SK-N-SH (cell line): Measurements from ENCODE around the gene GOLGB1. TPM values are rescaled to one million over a fixed set of nuclear protein-coding genes. Genes with fewer than 3 reads are reported as not detected.
A peak's percentile ranks its signal among the peaks of the same experiment; 100 is the strongest.

Source experiments
- CTCF ChIA-PET: fragments of 300-600, 350-600 bp; formaldehyde crosslinking; extraction: SDS; loops from one replicate; lab custom pipeline; 2021; lab: Yijun Ruan, JAX
- POLR2A ChIA-PET: fragments of 350-600 bp; sonication (Branson Sonifier 250); formaldehyde crosslinking; extraction: SDS; loops from one replicate; lab custom pipeline; 2020; ENCODE audit warnings: antibody characterized with exemption, inconsistent platforms; lab: Yijun Ruan, JAX
- DNase-seq: peaks from one replicate; pipeline ENCODE4 v3.0.0; 2012
- H2AFZ ChIP-seq: fragments of 200-600 bp; sonication (generic); 2 replicates; pipeline ENCODE4 v1.8.1; 2016; ENCODE audit warnings: antibody characterized with exemption, mild to moderate bottlenecking, low read depth
- H3F3A ChIP-seq: fragments of 200-600 bp; sonication (generic); replicated peaks from 2 replicates; pipeline ENCODE3; 2016; ENCODE audit warnings: antibody characterized with exemption, mild to moderate bottlenecking; ENCODE audit not compliant: insufficient read depth
- H3K27ac ChIP-seq, 2 experiments: fragments of 200-500 bp in 1 of 2; fragments of 200-600 bp in 1 of 2; sonication (Bioruptor generic) in 1 of 2; sonication (generic), shearing (Covaris generic) in 1 of 2; 2 replicates each; pipeline versions ENCODE4 v1.5.1 to v1.6.1; 2014 to 2016; ENCODE audit warnings: low read depth in 2 of 2, inconsistent platforms in 1 of 2, low read length in 1 of 2, mild to moderate bottlenecking in 1 of 2, mixed read lengths in 1 of 2
- H3K27me3 ChIP-seq: fragments of 200-600 bp; sonication (generic), shearing (Covaris generic); 2 replicates; pipeline ENCODE4 v1.6.1; 2016; ENCODE audit warnings: mixed run types; ENCODE audit not compliant: insufficient read depth
- H3K36me3 ChIP-seq, 2 experiments: fragments of 200-500 bp in 1 of 2; fragments of 200-600 bp in 1 of 2; sonication (Bioruptor generic) in 1 of 2; sonication (generic) in 1 of 2; replicated peaks in 1 of 2; 2 replicates each; pipeline versions ENCODE3 to v1.5.1; 2014 to 2016; ENCODE audit warnings: low read length in 1 of 2, mild to moderate bottlenecking in 1 of 2; ENCODE audit not compliant: insufficient read depth in 2 of 2, control insufficient read depth in 1 of 2
- H3K4me1 ChIP-seq, 2 experiments: fragments of 200-500 bp in 1 of 2; fragments of 200-600 bp in 1 of 2; sonication (Bioruptor generic) in 1 of 2; sonication (generic), shearing (Covaris generic) in 1 of 2; 2 replicates each; pipeline versions ENCODE4 v1.5.1 to v1.6.1; 2014 to 2016; ENCODE audit warnings: low read depth in 1 of 2, low read length in 1 of 2, mixed run types in 1 of 2; ENCODE audit not compliant: insufficient read depth in 2 of 2, control insufficient read depth in 1 of 2
- H3K4me2 ChIP-seq: fragments of 200-600 bp; sonication (generic), shearing (Covaris generic); 2 replicates; pipeline ENCODE4 v1.6.1; 2017; ENCODE audit warnings: mixed run types
- H3K4me3 ChIP-seq, 2 experiments: fragments of 200-500 bp in 1 of 2; fragments of 200-600 bp in 1 of 2; sonication (Bioruptor generic) in 1 of 2; sonication (generic), shearing (Covaris generic) in 1 of 2; 2 replicates each; pipeline versions ENCODE4 v1.5.1 to v1.8.1; 2014 to 2016; ENCODE audit warnings: low read depth in 2 of 2, inconsistent platforms in 1 of 2, low read length in 1 of 2, mild to moderate bottlenecking in 1 of 2, mixed read lengths in 1 of 2, moderate library complexity in 1 of 2
- H3K79me2 ChIP-seq: fragments of 200-600 bp; sonication (generic); 2 replicates; pipeline ENCODE4 v1.8.1; 2017; ENCODE audit warnings: mild to moderate bottlenecking; ENCODE audit not compliant: insufficient read depth
- H3K9ac ChIP-seq: fragments of 200-600 bp; sonication (generic); 2 replicates; pipeline ENCODE4 v1.6.1; 2017; ENCODE audit warnings: mixed run types
- H3K9me2 ChIP-seq: fragments of 200-600 bp; sonication (generic); 2 replicates; pipeline ENCODE4 v1.6.1; 2017; ENCODE audit warnings: mixed run types
- H3K9me3 ChIP-seq: fragments of 200-600 bp; sonication (generic); 2 replicates; pipeline ENCODE4 v1.6.1; 2017; ENCODE audit warnings: mixed run types, mild to moderate bottlenecking, moderate library complexity
- H4K20me1 ChIP-seq: fragments of 200-600 bp; sonication (generic); 2 replicates; pipeline ENCODE4 v1.6.1; 2017; ENCODE audit warnings: mild to moderate bottlenecking, mixed run types; ENCODE audit not compliant: insufficient read depth
- EP300 ChIP-seq, 2 experiments: IDR thresholded peaks; 2 replicates each; pipeline versions ENCODE4 v1.4.0 to v1.6.1; 2012; ENCODE audit warnings: borderline replicate concordance in 1 of 2, low read depth in 1 of 2, low read length in 1 of 2
- FOXJ3 ChIP-seq: sonication (generic); formaldehyde crosslinking; IDR thresholded peaks from 2 replicates; pipeline ENCODE4 v1.5.1; 2020; ENCODE audit warnings: mild to moderate bottlenecking, missing genetic modification reagents
- NRF1 ChIP-seq: IDR thresholded peaks from 2 replicates; pipeline ENCODE4 v1.6.1; 2012; ENCODE audit warnings: low read depth, mild to moderate bottlenecking, low read length
- POLR2AphosphoS5 ChIP-seq: IDR thresholded peaks from 2 replicates; pipeline ENCODE4 v1.6.1; 2012; ENCODE audit warnings: low read depth, low read length
- RXRA ChIP-seq: IDR thresholded peaks from 2 replicates; pipeline ENCODE4 v1.4.0; 2012; ENCODE audit warnings: low read depth, mild to moderate bottlenecking, borderline replicate concordance
- YY1 ChIP-seq: IDR thresholded peaks from 2 replicates; pipeline ENCODE4 v1.4.0; 2012; ENCODE audit warnings: low read depth, mild to moderate bottlenecking
- WGBS: methylation state at CpG from one replicate; pipeline ENCODE4 v1.1.6; 2017; ENCODE audit warnings: low lambda C conversion rate; 5-methylcytosine and 5-hydroxymethylcytosine counted together
- polyA plus RNA-seq, 3 experiments: library from polyadenylated mRNA; depleted of rRNA; stranded (reverse); fragments of >200 nt; gene quantifications; 2 replicates each; pipeline ENCODE4 v1.2.3, GENCODE V29; 2012
- TF ChIP-seq, protein P1 (sequence below): IDR thresholded peaks from 2 replicates; pipeline ENCODE4; 2012
- TF ChIP-seq, protein P2 (sequence below): IDR thresholded peaks from 2 replicates; pipeline ENCODE4 v1.4.0; 2012; ENCODE audit warnings: low read depth, borderline replicate concordance
- TF ChIP-seq, protein P3 (sequence below): fragments of 150-350 bp; IDR thresholded peaks from 2 replicates; pipeline ENCODE4 v1.6.1; 2017; ENCODE audit warnings: antibody characterized with exemption, low read length, low read depth, borderline replicate concordance
- TF ChIP-seq, protein P4 (sequence below): IDR thresholded peaks from 2 replicates; pipeline ENCODE4 v1.6.1; 2012; ENCODE audit warnings: mild to moderate bottlenecking, low read depth, low read length, moderate library complexity

The GOLGB1 gene
- polyA plus RNA-seq, 1 of the 3 experiments (the other 2 are of a cell fraction), result 10.3 TPM

DNA sequence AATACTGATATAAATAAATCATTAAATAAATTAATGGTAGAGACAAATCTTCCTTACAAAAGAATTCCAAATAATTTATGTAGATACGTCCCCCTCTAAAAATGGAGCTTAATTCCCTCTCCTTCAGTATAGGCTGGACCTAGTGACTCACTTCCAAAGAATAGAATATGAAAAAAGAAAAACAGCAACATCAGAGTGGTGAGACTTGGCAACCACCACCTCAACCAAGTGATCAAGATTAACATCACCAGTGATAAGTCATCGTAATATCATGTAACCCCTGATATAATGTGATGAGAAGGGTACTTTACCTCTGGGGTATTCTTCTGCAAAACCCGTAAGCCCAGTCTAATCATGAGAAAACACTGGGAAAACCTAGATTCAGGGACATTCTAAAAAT is 13.4 kb downstream of the GOLGB1 start:
- H3K4me3 ChIP-seq, result no peak overlapping the region
- H3K4me1 ChIP-seq, result peaks cover 0 to 4% of the 10 kb centered on the region in 2 experiments; a peak in 3 of 4 replicates
- no peak overlapping the region for H2AFZ ChIP-seq
- H3K27me3 ChIP-seq, result no peaks in the 10 kb centered on the region
- H3K9me3 ChIP-seq, result no peaks in the 10 kb centered on the region; the same call in 1 of the 2 replicates
- 89% methylated on average over 3 of the region's 3 CpGs for WGBS
- ChIA-PET CTCF (no interaction called here), POLR2A (no interaction called here)
- H3K36me3 ChIP-seq, result peaks cover 0 to 20% of the 10 kb centered on the region in 2 experiments
- no peaks in the 10 kb centered on the region for H3K9me2 ChIP-seq
- H4K20me1 ChIP-seq, result peaks cover 61% of the 10 kb centered on the region
- H3F3A ChIP-seq, result peaks cover 23% of the 10 kb centered on the region
- no peak for DNase-seq
- no peak for TF ChIP-seq POLR2AphosphoS5
- TF ChIP-seq, protein P1, sequence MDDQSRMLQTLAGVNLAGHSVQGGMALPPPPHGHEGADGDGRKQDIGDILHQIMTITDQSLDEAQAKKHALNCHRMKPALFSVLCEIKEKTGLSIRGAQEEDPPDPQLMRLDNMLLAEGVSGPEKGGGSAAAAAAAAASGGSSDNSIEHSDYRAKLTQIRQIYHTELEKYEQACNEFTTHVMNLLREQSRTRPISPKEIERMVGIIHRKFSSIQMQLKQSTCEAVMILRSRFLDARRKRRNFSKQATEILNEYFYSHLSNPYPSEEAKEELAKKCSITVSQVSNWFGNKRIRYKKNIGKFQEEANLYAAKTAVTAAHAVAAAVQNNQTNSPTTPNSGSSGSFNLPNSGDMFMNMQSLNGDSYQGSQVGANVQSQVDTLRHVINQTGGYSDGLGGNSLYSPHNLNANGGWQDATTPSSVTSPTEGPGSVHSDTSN, result peak; percentile 9; the same call in 1 of the 2 replicates
- peaks cover 98% of the 10 kb centered on the region for H3K79me2 ChIP-seq
- H3K9ac ChIP-seq, result no peak overlapping the region
- peak overlapping the region in 1 of 2 experiments; percentile 60; a peak in 1 of 4 replicates for H3K27ac ChIP-seq
- no peak overlapping the region for H3K4me2 ChIP-seq

DNA sequence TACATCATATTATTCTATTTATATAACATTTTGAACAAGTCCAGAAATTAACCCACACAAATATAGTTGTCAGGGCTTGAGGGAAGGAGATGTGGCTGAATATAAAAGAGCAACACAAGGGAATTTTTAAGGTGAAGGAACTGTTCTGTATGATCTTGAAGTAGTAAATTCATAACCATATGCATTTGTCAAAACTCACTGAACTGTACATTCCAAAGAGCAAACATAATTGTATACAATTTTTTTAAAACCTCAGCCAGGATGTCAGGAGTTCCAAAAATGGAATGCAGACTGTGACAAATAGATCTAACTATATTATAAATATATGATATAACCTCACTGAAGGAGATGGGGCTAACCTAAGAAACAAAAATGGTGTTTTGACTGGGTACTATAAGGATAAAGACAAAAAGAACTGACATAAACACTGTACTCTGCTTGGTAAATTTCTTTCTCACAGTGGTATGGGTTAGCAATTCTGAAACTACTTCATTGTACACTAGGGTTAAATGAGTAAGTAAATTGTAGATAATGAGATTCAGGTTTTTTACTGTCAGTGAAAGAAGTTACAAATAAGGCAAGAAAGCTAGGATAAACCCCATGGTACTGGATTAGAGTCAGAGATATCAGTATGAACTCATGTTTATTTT is 14.4 kb downstream of the GOLGB1 start:
- peak overlapping the region in 1 of 2 experiments; percentile 60; a peak in 3 of 4 replicates for H3K27ac ChIP-seq
- H3K4me1 ChIP-seq, result peaks cover 0 to 6% of the 10 kb centered on the region in 2 experiments; a peak in 3 of 4 replicates
- no peak overlapping the region for H2AFZ ChIP-seq
- no peak for DNase-seq
- H3K9me2 ChIP-seq, result no peaks in the 10 kb centered on the region
- H3K9ac ChIP-seq, result no peak overlapping the region
- ChIA-PET POLR2A (no interaction called here), CTCF (no interaction called here)
- no peak overlapping the region for H3K4me2 ChIP-seq
- H4K20me1 ChIP-seq, result peaks cover 52% of the 10 kb centered on the region
- H3K27me3 ChIP-seq, result no peaks in the 10 kb centered on the region
- H3K4me3 ChIP-seq, result no peak overlapping the region
- TF ChIP-seq, protein P2, sequence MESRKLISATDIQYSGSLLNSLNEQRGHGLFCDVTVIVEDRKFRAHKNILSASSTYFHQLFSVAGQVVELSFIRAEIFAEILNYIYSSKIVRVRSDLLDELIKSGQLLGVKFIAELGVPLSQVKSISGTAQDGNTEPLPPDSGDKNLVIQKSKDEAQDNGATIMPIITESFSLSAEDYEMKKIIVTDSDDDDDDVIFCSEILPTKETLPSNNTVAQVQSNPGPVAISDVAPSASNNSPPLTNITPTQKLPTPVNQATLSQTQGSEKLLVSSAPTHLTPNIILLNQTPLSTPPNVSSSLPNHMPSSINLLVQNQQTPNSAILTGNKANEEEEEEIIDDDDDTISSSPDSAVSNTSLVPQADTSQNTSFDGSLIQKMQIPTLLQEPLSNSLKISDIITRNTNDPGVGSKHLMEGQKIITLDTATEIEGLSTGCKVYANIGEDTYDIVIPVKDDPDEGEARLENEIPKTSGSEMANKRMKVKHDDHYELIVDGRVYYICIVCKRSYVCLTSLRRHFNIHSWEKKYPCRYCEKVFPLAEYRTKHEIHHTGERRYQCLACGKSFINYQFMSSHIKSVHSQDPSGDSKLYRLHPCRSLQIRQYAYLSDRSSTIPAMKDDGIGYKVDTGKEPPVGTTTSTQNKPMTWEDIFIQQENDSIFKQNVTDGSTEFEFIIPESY, result no peak
- H3F3A ChIP-seq, result peaks cover 17% of the 10 kb centered on the region
- H3K36me3 ChIP-seq, result peaks cover 5 to 20% of the 10 kb centered on the region in 2 experiments
- H3K79me2 ChIP-seq, result peaks cover 98% of the 10 kb centered on the region
- no peaks in the 10 kb centered on the region for H3K9me3 ChIP-seq

DNA sequence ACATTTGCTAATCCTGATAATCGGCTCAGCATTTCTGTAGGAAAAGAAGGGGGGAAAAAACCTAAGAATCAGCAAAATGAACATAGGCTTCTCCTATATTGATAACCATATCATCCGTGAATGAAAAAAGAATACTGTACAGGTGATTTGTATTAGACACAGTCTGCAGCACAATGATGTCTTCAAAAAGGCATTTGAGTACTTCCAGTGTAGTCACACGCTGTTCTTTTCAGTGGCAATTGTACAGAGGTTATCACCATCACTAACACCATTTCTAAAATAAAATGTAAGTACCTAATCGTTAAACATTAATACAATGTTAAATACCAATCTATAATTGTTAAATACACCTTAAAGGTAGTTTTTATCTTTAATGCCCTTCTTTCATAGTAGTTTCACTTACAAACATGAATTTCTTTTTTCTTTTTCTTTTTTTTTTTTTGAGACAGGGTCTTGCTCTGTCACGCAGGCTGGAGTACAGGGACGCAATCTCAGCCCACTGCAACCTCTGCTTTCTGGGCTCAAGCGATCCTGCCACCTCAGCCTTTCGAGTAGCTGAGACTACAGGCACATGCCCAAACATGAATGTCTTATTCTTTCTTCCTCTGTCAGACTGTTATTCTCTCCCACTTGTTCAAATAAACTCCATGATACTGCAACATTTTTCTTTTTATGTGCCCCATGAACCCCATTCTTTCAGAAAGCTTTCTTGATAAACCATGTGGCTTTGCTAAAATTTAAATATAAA is 18.4 kb downstream of the GOLGB1 start:
- POLR2A ChIA-PET, result no interaction called here
- Histone ChIP-seq H3K4me3 (no peak overlapping the region), H3F3A (peaks cover 16% of the 10 kb centered on the region), H3K9me3 (no peaks in the 10 kb centered on the region), H3K27ac (no peak overlapping the region; a peak in 1 of 4 replicates), H3K9me2 (no peaks in the 10 kb centered on the region), H3K79me2 (peaks cover 71% of the 10 kb centered on the region), H3K36me3 (peaks cover 34 to 40% of the 10 kb centered on the region in 2 experiments), H2AFZ (no peak overlapping the region), H3K27me3 (no peaks in the 10 kb centered on the region), H4K20me1 (peaks cover 12% of the 10 kb centered on the region), H3K4me1 (peaks cover 0 to 6% of the 10 kb centered on the region in 2 experiments; a peak in 3 of 4 replicates), H3K9ac (no peak overlapping the region), H3K4me2 (no peak overlapping the region)
- 94% methylated on average over 8 of the region's 8 CpGs for WGBS
- CTCF ChIA-PET, result interaction anchor here (1.5 kb wide), 1 partner anchor 12 kb away, joined by 3 read pairs; no protein-coding TSS in a partner anchor
- no peak for DNase-seq
- TF ChIP-seq EP300 (IDR thresholded peaks at IDR 0.05; ENCODE audit: borderline replicate concordance in 1 of 2, low read depth in 1 of 2, low read length in 1 of 2) (no peak), RXRA (no peak), YY1 (no peak), FOXJ3 (CRISPR knock-in tag) (no peak), NRF1 (no peak)
- TF ChIP-seq, protein P3, sequence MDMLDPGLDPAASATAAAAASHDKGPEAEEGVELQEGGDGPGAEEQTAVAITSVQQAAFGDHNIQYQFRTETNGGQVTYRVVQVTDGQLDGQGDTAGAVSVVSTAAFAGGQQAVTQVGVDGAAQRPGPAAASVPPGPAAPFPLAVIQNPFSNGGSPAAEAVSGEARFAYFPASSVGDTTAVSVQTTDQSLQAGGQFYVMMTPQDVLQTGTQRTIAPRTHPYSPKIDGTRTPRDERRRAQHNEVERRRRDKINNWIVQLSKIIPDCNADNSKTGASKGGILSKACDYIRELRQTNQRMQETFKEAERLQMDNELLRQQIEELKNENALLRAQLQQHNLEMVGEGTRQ, result no peak
- TF ChIP-seq, protein P4, sequence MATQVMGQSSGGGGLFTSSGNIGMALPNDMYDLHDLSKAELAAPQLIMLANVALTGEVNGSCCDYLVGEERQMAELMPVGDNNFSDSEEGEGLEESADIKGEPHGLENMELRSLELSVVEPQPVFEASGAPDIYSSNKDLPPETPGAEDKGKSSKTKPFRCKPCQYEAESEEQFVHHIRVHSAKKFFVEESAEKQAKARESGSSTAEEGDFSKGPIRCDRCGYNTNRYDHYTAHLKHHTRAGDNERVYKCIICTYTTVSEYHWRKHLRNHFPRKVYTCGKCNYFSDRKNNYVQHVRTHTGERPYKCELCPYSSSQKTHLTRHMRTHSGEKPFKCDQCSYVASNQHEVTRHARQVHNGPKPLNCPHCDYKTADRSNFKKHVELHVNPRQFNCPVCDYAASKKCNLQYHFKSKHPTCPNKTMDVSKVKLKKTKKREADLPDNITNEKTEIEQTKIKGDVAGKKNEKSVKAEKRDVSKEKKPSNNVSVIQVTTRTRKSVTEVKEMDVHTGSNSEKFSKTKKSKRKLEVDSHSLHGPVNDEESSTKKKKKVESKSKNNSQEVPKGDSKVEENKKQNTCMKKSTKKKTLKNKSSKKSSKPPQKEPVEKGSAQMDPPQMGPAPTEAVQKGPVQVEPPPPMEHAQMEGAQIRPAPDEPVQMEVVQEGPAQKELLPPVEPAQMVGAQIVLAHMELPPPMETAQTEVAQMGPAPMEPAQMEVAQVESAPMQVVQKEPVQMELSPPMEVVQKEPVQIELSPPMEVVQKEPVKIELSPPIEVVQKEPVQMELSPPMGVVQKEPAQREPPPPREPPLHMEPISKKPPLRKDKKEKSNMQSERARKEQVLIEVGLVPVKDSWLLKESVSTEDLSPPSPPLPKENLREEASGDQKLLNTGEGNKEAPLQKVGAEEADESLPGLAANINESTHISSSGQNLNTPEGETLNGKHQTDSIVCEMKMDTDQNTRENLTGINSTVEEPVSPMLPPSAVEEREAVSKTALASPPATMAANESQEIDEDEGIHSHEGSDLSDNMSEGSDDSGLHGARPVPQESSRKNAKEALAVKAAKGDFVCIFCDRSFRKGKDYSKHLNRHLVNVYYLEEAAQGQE, result no peak
